Gastrocnemius medialis (tissue), 4 donors: ENCODE results near the gene SHH. TPM values are rescaled to one million over a fixed set of nuclear protein-coding genes. Genes with fewer than 3 reads are reported as not detected.

Experiments used
- ATAC-seq, 2 donors: fragments of 150-250 bp; one replicate each; pipeline ENCODE4 v1.9.1; 2016
- DNase-seq, 2 donors: peaks; one replicate each; pipeline ENCODE4 v3.0.0-alpha.2; 2019
- H3K27ac ChIP-seq, 4 donors: fragments of 200-600 bp; sonication (generic); 1 replicate in 1 of 4; 2 replicates in 3 of 4; pipeline ENCODE4 v1.5.1; 2016 to 2018; ENCODE audit warnings: mild to moderate bottlenecking in 2 of 4, moderate library complexity in 1 of 4
- H3K27me3 ChIP-seq, 3 donors: fragments of 200-600 bp; sonication (generic) in 2 of 3; 1 replicate in 1 of 3; 2 replicates in 2 of 3; pipeline versions ENCODE4 v1.5.1 to v1.6.0; 2016 to 2019; ENCODE audit warnings: mild to moderate bottlenecking in 1 of 3, moderate library complexity in 1 of 3
- H3K36me3 ChIP-seq, 2 donors: fragments of 200-600 bp; sonication (generic) in 1 of 2; one replicate each; pipeline ENCODE4 v1.5.1; 2017 to 2018
- H3K4me1 ChIP-seq, 2 donors: fragments of 200-600 bp; sonication (generic) in 1 of 2; one replicate each; pipeline ENCODE4 v1.5.1; 2016 to 2017; ENCODE audit warnings: mild to moderate bottlenecking in 2 of 2
- H3K4me3 ChIP-seq, 4 donors: fragments of 200-600 bp; sonication (generic) in 3 of 4; 1 replicate in 1 of 4; 2 replicates in 3 of 4; pipeline ENCODE4 v1.5.1; 2016 to 2019; ENCODE audit warnings: mild to moderate bottlenecking in 2 of 4
- H3K9me3 ChIP-seq, 3 donors: fragments of 200-600 bp; sonication (generic) in 2 of 3; 1 replicate in 1 of 3; 2 replicates in 2 of 3; pipeline ENCODE4 v1.5.1; 2016 to 2019
- POLR2A ChIP-seq, 2 donors: fragments of 450-650 bp; IDR thresholded peaks; one replicate each; pipeline ENCODE4 v1.6.1; 2017; ENCODE audit warnings: antibody characterized with exemption in 2 of 2, mild to moderate bottlenecking in 2 of 2, moderate library complexity in 2 of 2
- in situ Hi-C, 4 donors: fragments of 200-750 bp; cut with MboI; loops; one replicate each; pipeline versions ENCODE4 v1.15.0 to v1.8.0; 2017; ENCODE audit warnings: low sequenced_read_pairs in 4 of 4
- intact Hi-C: fragments of 100-400 bp; cut with DNase I; formaldehyde crosslinking; loops from one replicate; pipeline ENCODE4 v1.15.1; 2023; ENCODE audit warnings: low total_unique reads
- total RNA-seq, 4 donors: library from RNA; depleted of rRNA; stranded (reverse); fragments of >200 nt; gene quantifications; one replicate each; pipeline versions ENCODE4 v1.1.0 to v1.2.3, GENCODE V29; 2016
- TF ChIP-seq, protein P1 (sequence below), 5 experiments: fragments of 450-650 bp in 3 of 5; fragments of 200-600 bp in 2 of 5; sonication (generic) in 2 of 5; IDR thresholded peaks in 4 of 5; conservative IDR thresholded peaks in 1 of 5; 1 replicate in 4 of 5; 2 replicates in 1 of 5; pipeline ENCODE4 v1.5.1; 2016 to 2019; ENCODE audit warnings: antibody characterized with exemption in 5 of 5, mild to moderate bottlenecking in 3 of 5, moderate library complexity in 3 of 5

The SHH gene
- total RNA-seq, 4 donors from 2014 or later: not detected

DNA sequence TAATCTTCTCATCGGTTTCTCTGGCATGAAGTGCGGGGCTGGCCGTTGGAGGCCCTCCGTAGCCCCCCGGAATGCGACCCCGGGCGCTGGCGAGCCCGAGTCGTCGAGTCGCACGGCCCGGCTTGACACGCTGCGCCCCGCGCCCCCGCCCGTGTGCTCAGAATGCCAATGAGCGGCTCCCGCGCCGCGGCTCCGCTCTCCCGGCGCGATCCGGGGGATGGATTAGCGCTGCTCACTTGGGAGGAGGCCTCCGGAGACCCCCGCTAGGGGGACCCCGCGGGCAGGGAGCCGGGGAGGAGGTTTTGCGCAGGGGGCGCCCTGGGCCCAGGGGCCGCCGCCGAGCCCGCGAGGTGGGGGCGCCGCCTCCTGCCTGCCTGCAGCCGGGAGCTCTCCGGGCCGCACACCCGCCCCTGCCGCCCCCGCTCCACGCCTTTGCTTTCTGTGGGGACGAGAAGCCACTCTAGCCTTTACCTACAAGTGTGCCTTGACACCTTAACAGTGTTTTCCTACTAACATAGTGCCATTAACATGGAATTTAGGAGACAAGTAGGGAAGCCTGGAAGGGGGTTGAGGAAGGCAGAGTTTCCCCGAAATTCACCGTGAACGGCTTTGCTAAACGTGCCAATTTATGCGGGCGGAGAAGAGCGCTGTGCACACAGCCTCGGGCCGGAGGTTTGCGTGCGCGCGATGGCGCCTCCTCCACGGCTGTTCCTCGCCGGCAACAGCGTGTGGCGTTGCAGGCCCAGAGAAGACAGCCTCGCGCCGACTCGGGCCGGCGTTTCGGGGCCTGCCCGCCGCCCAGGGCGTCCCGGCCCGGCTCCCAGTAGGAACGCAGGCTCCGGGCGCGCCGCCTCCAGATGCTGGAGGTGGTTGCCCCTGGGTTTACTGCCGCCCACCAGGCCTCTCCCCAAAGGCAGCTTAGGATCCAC, 7.1 kb downstream of the SHH start:
- Histone ChIP-seq H3K27ac (no peak overlapping the region), H3K36me3 (no peaks in the 10 kb centered on the region), H3K9me3 (no peaks in the 10 kb centered on the region), H3K4me3 (peak overlapping the region; percentile 12 to 54 (median 41)), H3K4me1 (peaks cover 16 to 31% of the 10 kb centered on the region in 2 donors), H3K27me3 (peaks cover 79 to 90% (median 82%) of the 10 kb centered on the region in 3 donors)
- intact Hi-C loops (loop anchor here (2.0 kb wide), 1 partner anchor 668 kb away; no protein-coding TSS in a partner anchor), in situ Hi-C loops (loop anchor here in 1 of 4 donors (25.0 kb wide), 1 partner anchor 657 kb away; no protein-coding TSS in a partner anchor)
- peak in 1 of 2 donors; percentile 66 for ATAC-seq
- no peak for DNase-seq
- TF ChIP-seq, protein P1, sequence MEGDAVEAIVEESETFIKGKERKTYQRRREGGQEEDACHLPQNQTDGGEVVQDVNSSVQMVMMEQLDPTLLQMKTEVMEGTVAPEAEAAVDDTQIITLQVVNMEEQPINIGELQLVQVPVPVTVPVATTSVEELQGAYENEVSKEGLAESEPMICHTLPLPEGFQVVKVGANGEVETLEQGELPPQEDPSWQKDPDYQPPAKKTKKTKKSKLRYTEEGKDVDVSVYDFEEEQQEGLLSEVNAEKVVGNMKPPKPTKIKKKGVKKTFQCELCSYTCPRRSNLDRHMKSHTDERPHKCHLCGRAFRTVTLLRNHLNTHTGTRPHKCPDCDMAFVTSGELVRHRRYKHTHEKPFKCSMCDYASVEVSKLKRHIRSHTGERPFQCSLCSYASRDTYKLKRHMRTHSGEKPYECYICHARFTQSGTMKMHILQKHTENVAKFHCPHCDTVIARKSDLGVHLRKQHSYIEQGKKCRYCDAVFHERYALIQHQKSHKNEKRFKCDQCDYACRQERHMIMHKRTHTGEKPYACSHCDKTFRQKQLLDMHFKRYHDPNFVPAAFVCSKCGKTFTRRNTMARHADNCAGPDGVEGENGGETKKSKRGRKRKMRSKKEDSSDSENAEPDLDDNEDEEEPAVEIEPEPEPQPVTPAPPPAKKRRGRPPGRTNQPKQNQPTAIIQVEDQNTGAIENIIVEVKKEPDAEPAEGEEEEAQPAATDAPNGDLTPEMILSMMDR (IDR thresholded peaks at IDR 0.05 in 4 of 5, conservative IDR thresholded peaks at IDR 0.05 in 1 of 5): peak in 2 of 5 experiments; percentile 15 to 18
- no peak for TF ChIP-seq POLR2A (IDR thresholded peaks at IDR 0.05)

DNA sequence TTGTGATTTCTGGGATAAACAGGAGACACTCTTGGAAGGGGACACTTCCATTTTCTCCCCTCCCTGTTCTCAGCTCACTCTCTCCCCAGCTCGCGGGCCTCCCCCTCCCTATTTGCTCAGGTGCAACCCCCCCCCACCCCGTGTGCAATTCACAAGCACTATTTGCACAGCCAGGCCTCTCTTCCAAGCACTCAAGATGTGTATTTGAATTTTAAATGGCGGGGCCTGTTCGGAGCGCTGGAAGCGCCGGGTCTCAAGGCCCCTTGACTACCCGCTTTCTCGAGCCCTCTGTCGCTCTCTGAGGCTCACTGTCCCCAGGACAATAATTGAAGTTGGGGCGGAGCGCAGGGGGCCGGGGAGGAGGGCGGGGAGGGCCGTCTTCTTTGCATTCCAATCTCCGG, 7.8 kb downstream of the SHH start:
- H3K36me3 ChIP-seq: no peaks in the 10 kb centered on the region
- intact Hi-C loops (loop anchor here (2.0 kb wide), 1 partner anchor 668 kb away; no protein-coding TSS in a partner anchor), in situ Hi-C loops (loop anchor here in 1 of 4 donors (25.0 kb wide), 1 partner anchor 658 kb away; no protein-coding TSS in a partner anchor)
- no peak for TF ChIP-seq POLR2A (IDR thresholded peaks at IDR 0.05)
- TF ChIP-seq, protein P1 (IDR thresholded peaks at IDR 0.05 in 4 of 5, conservative IDR thresholded peaks at IDR 0.05 in 1 of 5): no peak
- H3K4me1 ChIP-seq: peaks cover 16 to 28% of the 10 kb centered on the region in 2 donors
- ATAC-seq (no peak), DNase-seq (no peak)
- no peaks in the 10 kb centered on the region for H3K9me3 ChIP-seq
- H3K4me3 ChIP-seq: peak overlapping the region in 3 of 4 donors; percentile 38 to 54 (median 44)
- H3K27me3 ChIP-seq: peaks cover 75 to 85% (median 76%) of the 10 kb centered on the region in 3 donors
- H3K27ac ChIP-seq: no peak overlapping the region

- peaks cover 68 to 77% (median 69%) of the 10 kb centered on the region in 3 donors for H3K27me3 ChIP-seq
- no peak overlapping the region for H3K27ac ChIP-seq
- ATAC-seq: no peak
- in situ Hi-C loops (loop anchor here in 1 of 4 donors (25.0 kb wide), 1 partner anchor 659 kb away; no protein-coding TSS in a partner anchor), intact Hi-C loops (loop anchor here (2.0 kb wide), 1 partner anchor 669 kb away; no protein-coding TSS in a partner anchor)
- no peak for DNase-seq
- TF ChIP-seq, protein P1 (IDR thresholded peaks at IDR 0.05 in 4 of 5, conservative IDR thresholded peaks at IDR 0.05 in 1 of 5): no peak
- no peak for TF ChIP-seq POLR2A (IDR thresholded peaks at IDR 0.05)
- H3K9me3 ChIP-seq: no peaks in the 10 kb centered on the region
- no peaks in the 10 kb centered on the region for H3K36me3 ChIP-seq
- H3K4me1 ChIP-seq: peaks cover 11 to 25% of the 10 kb centered on the region in 2 donors
- H3K4me3 ChIP-seq: peak overlapping the region; percentile 13 to 54 (median 35)
Measured at GRCh38 chr7:155803418-155804376, 8.6 kb downstream of the SHH start.

DNA sequence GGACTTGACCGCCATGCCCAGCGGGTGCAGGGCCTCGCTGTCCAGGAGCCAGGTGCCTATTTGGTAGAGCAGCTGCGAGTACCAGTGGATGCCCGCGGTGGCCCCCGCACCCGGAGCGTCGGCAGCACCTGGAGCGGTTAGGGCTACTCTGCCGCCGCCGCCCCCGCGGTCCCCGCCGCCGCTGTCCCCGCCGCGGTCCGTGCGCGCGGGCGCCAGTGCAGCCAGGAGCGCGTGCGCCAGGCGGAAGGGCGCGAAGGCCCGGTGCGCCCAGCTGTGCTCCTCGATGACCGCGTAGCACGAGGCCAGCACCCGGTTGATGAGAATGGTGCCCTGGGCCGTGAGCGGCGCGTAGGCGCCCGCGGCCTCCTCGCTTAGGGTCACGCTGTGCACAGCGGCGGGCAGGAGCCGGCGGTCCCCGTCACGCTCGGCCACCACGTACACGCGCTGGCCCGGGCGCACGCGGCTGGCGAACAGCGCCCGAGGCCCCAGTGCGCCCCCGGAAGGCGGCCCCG, 9.3 kb downstream of the SHH start:
- peaks cover 60 to 70% (median 63%) of the 10 kb centered on the region in 3 donors for H3K27me3 ChIP-seq
- TF ChIP-seq POLR2A (IDR thresholded peaks at IDR 0.05): no peak
- TF ChIP-seq, protein P1 (IDR thresholded peaks at IDR 0.05 in 4 of 5, conservative IDR thresholded peaks at IDR 0.05 in 1 of 5): no peak
- no peak for DNase-seq
- H3K27ac ChIP-seq: no peak overlapping the region
- H3K9me3 ChIP-seq: no peaks in the 10 kb centered on the region
- no peak for ATAC-seq
- in situ Hi-C loops (loop anchor here in 1 of 4 donors (25.0 kb wide), 1 partner anchor 659 kb away; no protein-coding TSS in a partner anchor), intact Hi-C loops (no loop called here)
- H3K36me3 ChIP-seq: no peaks in the 10 kb centered on the region
- H3K4me3 ChIP-seq: no peak overlapping the region
- H3K4me1 ChIP-seq: peaks cover 10 to 23% of the 10 kb centered on the region in 2 donors
